ENCODE results near the gene GALNT9. TPM values are rescaled to one million over a fixed set of nuclear protein-coding genes. Genes with fewer than 3 reads are reported as not detected.

Gene GALNT9
- total RNA-seq, 1 donor from 2014 or later, result 2.1 TPM

DNA sequence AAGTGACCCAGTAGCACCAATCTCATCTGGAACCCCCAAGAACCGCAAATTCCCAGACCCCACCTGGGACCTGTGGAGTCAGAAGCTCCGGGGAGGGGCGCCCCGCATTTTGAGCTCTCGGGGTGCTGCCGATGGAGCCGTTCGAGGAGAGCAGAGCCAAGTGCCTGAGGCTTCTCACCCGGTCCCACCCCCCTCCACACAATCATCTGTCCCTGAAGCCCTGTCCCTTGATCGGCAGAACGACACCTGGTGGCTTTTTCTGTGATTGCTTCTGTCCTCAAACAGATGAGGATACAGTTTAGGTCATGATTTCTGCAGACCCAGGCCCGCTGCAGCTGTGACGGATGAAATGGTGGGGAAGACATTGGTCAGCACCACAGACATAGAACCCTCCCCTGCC, 110.5 kb downstream of the GALNT9 start:
- Mint-ChIP-seq H3K27me3 (ENCODE audit: low read depth, unreplicated experiment) (peaks cover 59% of the 10 kb centered on the region), H3K27ac (ENCODE audit: unreplicated experiment) (no peak overlapping the region), H3K4me3 (ENCODE audit: unreplicated experiment) (no peak overlapping the region), H3K36me3 (ENCODE audit: low read depth, unreplicated experiment) (peaks cover 7% of the 10 kb centered on the region), H3K4me1 (ENCODE audit: low read depth, unreplicated experiment) (no peaks in the 10 kb centered on the region), H3K9me3 (ENCODE audit: unreplicated experiment) (peaks cover 14% of the 10 kb centered on the region)
- no peak overlapping the region for H3K4me2 ChIP-seq (ENCODE audit: low read length)
- H3K4me3 ChIP-seq (ENCODE audit: insufficient read depth, low read depth, low read length), result no peak overlapping the region
- H3K36me3 ChIP-seq (ENCODE audit: insufficient read depth, low read length), result no peaks in the 10 kb centered on the region
- no peaks in the 10 kb centered on the region for H3K27me3 ChIP-seq (ENCODE audit: insufficient read depth, low read length)
- H3K27ac ChIP-seq (ENCODE audit: low read depth, low read length), result no peak overlapping the region
- H3K4me1 ChIP-seq (ENCODE audit: insufficient read depth, low read length), result no peaks in the 10 kb centered on the region
- no peak for FAIRE-seq
- H3K9ac ChIP-seq (ENCODE audit: low read length), result no peak overlapping the region
- H4K20me1 ChIP-seq (ENCODE audit: insufficient read depth, low read length), result no peaks in the 10 kb centered on the region
- H3K79me2 ChIP-seq (ENCODE audit: insufficient read depth, low read length), result no peaks in the 10 kb centered on the region
- H3K9me3 ChIP-seq (ENCODE audit: insufficient read depth, low read depth, low read length), result peaks cover 3% of the 10 kb centered on the region
- H2AFZ ChIP-seq (ENCODE audit: low read depth, low read length), result no peak overlapping the region
- TF ChIP-seq EZH2 (IDR thresholded peaks at IDR 0.05; ENCODE audit: insufficient read depth, low read length), result no peak
- TF ChIP-seq, protein P1, sequence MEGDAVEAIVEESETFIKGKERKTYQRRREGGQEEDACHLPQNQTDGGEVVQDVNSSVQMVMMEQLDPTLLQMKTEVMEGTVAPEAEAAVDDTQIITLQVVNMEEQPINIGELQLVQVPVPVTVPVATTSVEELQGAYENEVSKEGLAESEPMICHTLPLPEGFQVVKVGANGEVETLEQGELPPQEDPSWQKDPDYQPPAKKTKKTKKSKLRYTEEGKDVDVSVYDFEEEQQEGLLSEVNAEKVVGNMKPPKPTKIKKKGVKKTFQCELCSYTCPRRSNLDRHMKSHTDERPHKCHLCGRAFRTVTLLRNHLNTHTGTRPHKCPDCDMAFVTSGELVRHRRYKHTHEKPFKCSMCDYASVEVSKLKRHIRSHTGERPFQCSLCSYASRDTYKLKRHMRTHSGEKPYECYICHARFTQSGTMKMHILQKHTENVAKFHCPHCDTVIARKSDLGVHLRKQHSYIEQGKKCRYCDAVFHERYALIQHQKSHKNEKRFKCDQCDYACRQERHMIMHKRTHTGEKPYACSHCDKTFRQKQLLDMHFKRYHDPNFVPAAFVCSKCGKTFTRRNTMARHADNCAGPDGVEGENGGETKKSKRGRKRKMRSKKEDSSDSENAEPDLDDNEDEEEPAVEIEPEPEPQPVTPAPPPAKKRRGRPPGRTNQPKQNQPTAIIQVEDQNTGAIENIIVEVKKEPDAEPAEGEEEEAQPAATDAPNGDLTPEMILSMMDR (IDR thresholded peaks at IDR 0.05; ENCODE audit: insufficient read depth, low read depth, low read length), result no peak
- no peak for DNase-seq (ENCODE audit: low read depth)

DNA sequence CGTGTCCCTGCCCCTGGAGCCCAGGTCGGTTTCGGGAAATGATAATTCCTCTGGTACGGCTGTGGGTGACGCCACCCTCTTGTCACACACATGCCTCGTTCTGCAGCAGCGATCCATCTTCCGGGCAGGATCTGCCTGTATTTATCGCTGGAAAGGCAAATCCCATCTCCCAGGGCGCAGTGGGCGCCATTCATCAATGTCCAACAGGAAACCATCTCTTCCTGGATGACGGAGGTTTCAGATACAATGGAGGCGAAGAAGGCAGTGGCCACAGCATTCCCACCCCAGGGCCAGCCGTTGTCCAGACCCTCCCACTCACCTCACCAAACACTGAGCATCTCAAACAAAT, 110.9 kb downstream of the GALNT9 start:
- Histone ChIP-seq H3K4me3 (ENCODE audit: insufficient read depth, low read depth, low read length) (no peak overlapping the region), H3K4me2 (ENCODE audit: low read length) (no peak overlapping the region), H3K79me2 (ENCODE audit: insufficient read depth, low read length) (no peaks in the 10 kb centered on the region), H3K9me3 (ENCODE audit: insufficient read depth, low read depth, low read length) (peaks cover 3% of the 10 kb centered on the region), H3K27ac (ENCODE audit: low read depth, low read length) (no peak overlapping the region), H3K9ac (ENCODE audit: low read length) (no peak overlapping the region), H2AFZ (ENCODE audit: low read depth, low read length) (no peak overlapping the region), H3K36me3 (ENCODE audit: insufficient read depth, low read length) (no peaks in the 10 kb centered on the region), H3K4me1 (ENCODE audit: insufficient read depth, low read length) (no peaks in the 10 kb centered on the region), H4K20me1 (ENCODE audit: insufficient read depth, low read length) (no peaks in the 10 kb centered on the region), H3K27me3 (ENCODE audit: insufficient read depth, low read length) (no peaks in the 10 kb centered on the region)
- peaks cover 14% of the 10 kb centered on the region for H3K9me3 Mint-ChIP-seq (ENCODE audit: unreplicated experiment)
- no peak for DNase-seq (ENCODE audit: low read depth)
- no peak for FAIRE-seq
- TF ChIP-seq EZH2 (IDR thresholded peaks at IDR 0.05; ENCODE audit: insufficient read depth, low read length), result no peak
- TF ChIP-seq, protein P1 (IDR thresholded peaks at IDR 0.05; ENCODE audit: insufficient read depth, low read depth, low read length), result no peak
- H3K36me3 Mint-ChIP-seq (ENCODE audit: low read depth, unreplicated experiment), result peaks cover 7% of the 10 kb centered on the region
- H3K27ac Mint-ChIP-seq (ENCODE audit: unreplicated experiment), result no peak overlapping the region
- peaks cover 61% of the 10 kb centered on the region for H3K27me3 Mint-ChIP-seq (ENCODE audit: low read depth, unreplicated experiment)
- no peaks in the 10 kb centered on the region for H3K4me1 Mint-ChIP-seq (ENCODE audit: low read depth, unreplicated experiment)
- H3K4me3 Mint-ChIP-seq (ENCODE audit: unreplicated experiment), result no peak overlapping the region

DNA sequence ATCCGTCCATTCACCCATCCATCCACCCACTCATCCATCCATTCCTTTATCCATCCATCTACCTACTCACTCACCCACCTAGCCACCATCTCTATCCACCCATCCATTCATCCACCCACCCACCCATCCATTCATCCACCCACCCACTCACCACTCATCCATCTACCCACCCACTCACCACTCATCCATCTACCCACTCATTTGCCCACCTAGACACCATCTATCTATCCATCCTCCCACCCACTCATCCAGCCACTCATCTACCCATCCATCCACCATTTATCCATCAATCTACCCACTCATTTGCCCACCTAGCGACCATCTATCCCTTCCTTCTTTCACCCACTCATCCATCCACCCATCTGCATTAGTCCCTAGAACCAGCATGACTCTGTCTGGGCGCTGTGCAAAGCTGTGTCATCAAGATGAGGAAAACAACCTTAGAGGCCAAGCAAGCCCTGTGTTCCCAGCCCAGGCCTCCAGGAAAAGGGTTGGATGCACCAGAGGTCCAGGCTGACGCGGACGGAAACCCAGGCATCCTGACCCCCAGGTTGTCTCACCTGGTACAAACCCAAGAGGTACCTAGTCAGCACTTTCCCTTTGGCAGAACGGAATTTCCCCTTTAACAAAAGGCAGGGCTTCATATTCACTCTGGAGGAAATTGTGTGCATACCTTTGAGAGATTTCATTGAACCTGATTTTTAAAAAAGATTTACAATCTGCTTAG, 111.4 kb downstream of the GALNT9 start:
- no peak for TF ChIP-seq EZH2 (IDR thresholded peaks at IDR 0.05; ENCODE audit: insufficient read depth, low read length)
- TF ChIP-seq, protein P1 (IDR thresholded peaks at IDR 0.05; ENCODE audit: insufficient read depth, low read depth, low read length), result no peak
- no peaks in the 10 kb centered on the region for H3K4me1 Mint-ChIP-seq (ENCODE audit: low read depth, unreplicated experiment)
- DNase-seq (ENCODE audit: low read depth), result no peak
- no peak overlapping the region for H2AFZ ChIP-seq (ENCODE audit: low read depth, low read length)
- H3K36me3 ChIP-seq (ENCODE audit: insufficient read depth, low read length), result no peaks in the 10 kb centered on the region
- no peak overlapping the region for H3K4me2 ChIP-seq (ENCODE audit: low read length)
- H3K4me3 Mint-ChIP-seq (ENCODE audit: unreplicated experiment), result no peak overlapping the region
- H3K9ac ChIP-seq (ENCODE audit: low read length), result no peak overlapping the region
- H3K27me3 ChIP-seq (ENCODE audit: insufficient read depth, low read length), result no peaks in the 10 kb centered on the region
- H3K9me3 Mint-ChIP-seq (ENCODE audit: unreplicated experiment), result peaks cover 18% of the 10 kb centered on the region
- no peak for FAIRE-seq
- H3K27ac Mint-ChIP-seq (ENCODE audit: unreplicated experiment), result no peak overlapping the region
- H3K9me3 ChIP-seq (ENCODE audit: insufficient read depth, low read depth, low read length), result peaks cover 3% of the 10 kb centered on the region
- H3K79me2 ChIP-seq (ENCODE audit: insufficient read depth, low read length), result no peaks in the 10 kb centered on the region
- H4K20me1 ChIP-seq (ENCODE audit: insufficient read depth, low read length), result no peaks in the 10 kb centered on the region
- peaks cover 10% of the 10 kb centered on the region for H3K36me3 Mint-ChIP-seq (ENCODE audit: low read depth, unreplicated experiment)
- H3K27ac ChIP-seq (ENCODE audit: low read depth, low read length), result no peak overlapping the region
- no peak overlapping the region for H3K4me3 ChIP-seq (ENCODE audit: insufficient read depth, low read depth, low read length)
- peaks cover 65% of the 10 kb centered on the region for H3K27me3 Mint-ChIP-seq (ENCODE audit: low read depth, unreplicated experiment)
- no peaks in the 10 kb centered on the region for H3K4me1 ChIP-seq (ENCODE audit: insufficient read depth, low read length)

Measured in astrocyte (in vitro differentiated cells and primary cell).